ENCODE measurements around the gene IKBIP.
A peak's percentile ranks its signal among the peaks of the same experiment; 100 is the strongest.
"Not testable (repeated sequence)": the region's sequence is repeated elsewhere in the genome, so short reads cannot be mapped to it uniquely, and the experiment has no call there.

Gene IKBIP

DNA sequence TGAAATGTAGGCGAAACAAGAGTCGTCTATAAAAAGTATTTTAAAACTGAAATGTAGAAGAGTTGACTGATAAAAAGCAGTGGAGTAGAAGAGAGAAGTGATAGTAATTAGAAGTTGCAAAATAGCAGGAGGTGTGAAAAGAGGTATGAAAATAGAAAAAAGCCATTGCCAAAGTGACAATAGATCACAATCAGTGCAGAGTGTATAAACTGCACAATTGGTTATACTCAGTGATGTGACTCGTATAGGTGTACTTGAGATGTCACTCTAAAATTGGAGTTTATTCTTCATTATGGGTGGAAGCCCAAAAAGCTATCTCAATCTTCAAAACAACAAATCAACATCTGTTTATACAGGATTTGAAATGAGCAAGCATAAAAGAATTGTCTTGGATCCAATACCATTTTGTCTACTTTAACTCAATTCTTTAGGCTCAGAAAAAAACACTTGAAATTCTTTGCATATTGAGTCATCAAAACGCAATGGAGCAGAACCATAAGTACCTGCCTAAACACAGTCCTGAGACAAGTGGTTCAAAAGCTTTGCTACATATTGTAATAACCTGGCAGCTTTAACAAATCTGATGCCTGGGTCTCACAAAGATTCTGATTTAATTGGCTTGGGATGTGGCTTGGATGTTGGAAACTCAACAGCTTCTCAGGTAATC is 8.8 kb downstream of the IKBIP start:
- no peak for DNase-seq

DNA sequence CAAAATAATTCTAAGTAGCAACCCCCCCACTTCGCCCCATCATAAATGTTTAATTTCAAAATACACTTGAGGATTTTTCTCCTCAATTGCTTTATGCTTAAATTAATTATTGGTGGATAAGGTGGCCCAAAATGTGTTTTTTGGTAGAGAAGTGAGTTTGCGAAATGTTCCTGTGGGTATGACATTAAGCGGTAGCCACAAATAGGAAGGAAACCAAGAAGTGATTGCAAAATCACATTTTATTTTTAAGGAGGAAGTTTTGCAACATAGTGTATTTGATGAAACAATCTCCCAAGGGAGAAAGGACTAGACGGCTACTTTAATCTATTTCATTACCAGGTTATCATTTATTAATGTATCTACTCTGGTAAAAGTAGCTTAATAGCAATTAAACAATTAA is 25.6 kb downstream of the IKBIP start:
- DNase-seq, result no peak

DNA sequence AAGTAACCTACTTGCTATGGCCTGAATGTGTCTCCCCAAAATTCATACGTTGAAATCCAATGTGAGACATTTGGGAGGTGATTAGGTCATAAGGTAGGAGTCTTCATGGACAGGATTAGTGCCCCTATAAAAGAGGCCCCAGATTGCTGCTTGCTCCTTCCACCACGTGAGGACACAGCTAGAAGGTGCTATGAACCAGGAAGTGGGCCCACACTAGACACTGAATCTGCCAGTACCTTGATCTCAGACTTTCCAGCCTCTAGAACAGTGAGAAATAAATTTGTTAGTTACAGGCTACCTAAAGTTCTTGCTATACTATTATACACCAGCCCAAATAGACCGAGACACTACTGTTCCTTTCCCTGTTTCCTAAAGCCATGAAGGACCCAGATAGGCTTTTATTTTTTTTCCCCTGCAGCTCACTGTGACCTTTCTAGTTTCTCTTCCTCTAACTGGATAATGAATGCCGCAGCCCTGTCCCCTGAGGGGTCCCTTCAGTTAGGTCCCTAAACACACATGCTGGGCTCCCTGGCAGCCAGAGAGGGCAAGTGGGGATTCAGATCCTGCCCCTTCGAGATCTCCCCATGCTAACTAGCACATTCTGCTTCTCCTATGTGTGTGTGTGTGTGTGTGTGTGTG is 31.8 kb downstream of the IKBIP start:
- DNase-seq, result no peak

DNA sequence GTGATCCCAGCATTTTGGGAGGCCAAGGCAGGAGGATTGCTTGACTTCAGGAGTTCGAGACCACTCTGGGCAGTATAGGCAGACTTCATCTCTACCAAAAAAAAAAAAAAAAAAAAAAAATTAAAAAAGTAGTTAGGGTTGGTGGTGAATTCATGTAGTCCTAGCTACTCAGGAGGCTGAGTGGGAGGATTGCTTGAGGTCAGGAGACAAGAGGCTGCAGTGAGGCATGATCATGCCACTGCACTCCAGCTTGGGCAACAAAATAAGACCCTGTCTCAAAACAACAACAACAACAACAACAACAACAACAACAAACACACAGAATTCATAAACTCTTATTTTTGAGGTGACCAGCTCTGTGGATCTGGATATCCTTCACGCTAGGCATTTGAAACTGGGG is 34.0 kb downstream of the IKBIP start:
- DNase-seq, result no peak

DNA sequence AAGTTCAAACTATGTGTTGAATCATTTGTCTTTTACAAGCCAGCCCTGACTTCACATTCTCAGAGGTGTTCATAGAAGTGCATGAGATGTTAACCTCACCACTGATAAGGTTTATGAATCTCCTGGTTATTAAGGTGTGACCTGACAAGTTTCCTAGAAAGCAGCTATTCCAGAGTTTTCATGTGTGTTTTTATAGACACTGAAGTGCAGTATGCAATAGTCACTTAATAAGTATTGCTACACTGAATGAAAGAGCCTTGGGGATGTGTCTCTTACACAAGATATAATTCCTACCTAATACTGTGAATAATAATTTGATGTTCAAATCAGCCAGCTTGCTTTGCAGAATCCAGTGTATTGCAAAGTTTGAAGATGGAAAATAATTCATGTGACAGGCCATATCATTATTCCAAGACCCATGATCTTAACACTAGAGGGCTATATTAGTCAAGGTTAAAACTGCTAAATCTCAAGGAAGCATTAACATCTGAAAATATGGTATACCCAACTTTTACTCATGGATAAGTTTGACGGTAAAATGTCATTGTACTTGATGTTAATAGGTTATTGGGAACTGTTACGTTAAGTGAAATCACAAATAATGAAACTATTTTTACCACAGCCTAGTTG is 38.1 kb downstream of the IKBIP start:
- DNase-seq, result no peak

DNA sequence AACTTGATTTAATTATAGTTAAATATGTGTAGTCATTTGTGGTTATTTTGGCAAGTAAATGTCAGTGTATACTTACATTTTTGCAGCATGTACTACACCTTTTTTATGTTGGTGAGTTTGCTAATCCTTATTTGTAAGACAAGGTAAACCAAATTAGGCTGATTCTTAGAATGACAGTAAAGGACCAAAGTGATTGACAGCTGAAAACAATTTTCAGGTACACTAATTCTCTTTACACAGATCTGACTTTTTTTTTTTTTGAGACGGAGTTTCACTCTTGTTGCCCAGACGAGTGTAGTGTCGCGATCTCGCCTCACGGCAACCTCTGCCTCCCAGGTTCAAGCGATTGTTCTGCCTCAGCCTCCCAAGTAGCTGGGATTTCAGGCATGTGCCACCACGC is 42.7 kb downstream of the IKBIP start:
- no peak for DNase-seq

DNA sequence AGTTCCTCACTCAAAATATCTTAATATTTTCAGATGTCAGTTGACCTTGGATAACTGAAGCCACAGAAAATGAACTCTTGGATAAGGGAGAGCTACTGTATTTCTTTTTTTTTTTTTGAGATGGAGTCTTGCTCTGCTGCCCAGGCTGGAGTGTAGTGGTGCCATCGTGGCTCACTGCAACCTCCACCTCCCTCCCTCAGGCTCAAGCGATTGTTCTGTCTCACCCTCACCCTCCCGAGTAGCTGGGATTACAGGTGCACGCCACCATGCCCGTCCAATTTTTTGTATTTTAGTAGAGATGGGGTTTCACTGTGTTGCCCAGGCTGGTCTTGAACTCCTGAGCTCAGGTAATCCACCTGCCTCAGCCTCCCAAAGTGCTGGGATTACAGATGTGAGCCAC is 47.3 kb downstream of the IKBIP start:
- DNase-seq, result not testable (repeated sequence)

DNA sequence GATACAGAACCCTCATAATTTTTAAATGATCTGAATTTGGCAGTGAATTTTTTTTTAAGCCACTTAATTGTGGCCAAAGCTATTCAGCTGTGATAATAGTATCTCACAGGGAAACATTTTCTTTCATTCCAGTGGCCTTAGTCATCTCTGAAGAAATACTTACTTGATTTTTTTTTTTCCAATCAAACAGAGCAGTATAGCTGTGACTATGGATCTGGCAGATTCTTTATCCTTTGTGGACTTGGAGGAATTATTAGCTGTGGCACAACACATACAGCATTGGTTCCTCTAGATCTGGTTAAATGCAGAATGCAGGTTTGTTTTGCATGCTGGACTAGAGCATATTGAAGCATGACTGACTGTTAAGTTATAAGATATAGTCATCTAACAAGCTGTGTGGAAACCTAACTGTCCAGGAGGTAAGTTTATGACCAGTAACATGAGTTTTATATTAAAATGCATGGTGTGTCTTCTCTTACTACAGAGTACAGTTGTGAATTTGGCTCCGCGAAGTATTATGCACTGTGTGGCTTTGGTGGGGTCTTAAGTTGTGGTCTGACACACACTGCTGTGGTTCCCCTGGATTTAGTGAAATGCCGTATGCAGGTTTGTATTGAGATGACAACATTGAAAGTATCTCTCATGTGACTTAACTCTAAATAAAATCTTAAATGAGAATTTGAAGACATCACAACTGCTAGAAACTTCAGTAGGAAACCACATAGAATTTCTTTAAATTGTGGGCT is 49.2 kb downstream of the IKBIP start:
- no peak for DNase-seq

DNA sequence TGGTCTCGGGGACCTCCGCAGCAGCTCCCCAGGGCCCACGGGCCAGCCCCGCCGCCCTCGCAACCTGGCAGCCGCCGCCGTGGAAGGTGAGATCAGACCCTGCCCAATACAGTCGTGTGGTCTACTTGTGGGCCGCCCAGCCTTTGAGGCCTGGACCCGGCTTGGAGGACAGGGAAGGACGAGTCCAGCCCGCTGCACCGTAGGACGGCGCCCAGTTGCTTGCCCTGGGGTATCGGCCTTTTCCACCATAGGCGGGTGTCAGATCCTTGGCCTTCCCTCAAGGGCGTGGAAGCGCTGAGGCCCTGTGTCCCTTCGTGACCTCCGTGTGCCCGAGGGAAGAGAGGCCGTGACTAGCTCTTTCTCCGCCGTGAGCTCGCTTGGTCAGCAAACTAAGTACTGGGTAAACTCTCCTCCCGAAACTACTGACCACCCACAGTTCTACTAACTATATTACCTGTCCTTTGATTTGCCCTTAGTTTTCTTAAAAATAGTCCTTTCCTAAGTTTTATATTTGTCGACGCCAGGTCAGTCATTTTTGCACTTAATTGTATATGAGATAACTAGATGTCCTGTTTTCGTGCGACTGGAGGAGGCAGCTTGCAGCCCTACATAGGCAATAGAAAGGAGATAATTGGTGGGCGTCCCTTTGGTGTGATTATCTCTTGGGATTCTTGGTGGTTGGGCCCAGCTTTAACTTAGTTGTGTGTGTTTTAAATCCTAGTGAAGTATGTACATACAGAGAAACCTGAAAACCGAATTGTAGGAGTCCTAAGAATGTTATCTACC is 50.3 kb downstream of the IKBIP start:
- DNase-seq, result peak; percentile 6

DNA sequence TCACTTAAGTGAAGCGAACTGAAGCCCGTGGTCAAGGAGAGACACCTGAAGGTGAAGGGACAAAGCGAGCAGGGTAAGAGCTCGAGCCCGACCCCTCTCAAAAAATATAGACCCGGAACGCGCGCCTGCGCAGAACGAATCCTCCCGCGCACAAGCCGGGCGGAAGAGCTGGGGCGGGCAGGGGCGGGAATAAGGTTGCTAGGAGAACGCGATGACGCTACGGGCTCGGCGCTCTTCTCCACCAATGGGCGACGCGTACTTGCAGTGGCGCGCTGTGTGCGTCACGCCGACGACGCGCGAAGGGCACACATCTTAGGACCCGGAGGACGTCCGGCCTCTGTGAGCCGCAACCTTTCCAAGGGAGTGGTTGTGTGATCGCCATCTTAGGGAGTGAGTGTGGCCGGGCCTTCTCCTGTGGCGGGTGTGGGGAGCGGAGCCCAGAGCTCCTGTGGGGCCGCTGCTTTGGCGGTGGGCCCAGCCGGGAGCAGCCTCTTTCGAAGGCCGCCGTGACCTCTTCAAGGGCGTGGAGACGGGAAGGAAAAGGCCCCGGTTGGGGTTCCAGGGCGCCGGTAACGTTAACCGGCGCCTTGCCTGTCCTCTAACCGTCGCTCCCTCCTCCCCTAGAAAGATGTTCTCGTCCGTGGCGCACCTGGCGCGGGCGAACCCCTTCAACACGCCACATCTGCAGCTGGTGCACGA is 51.1 kb downstream of the IKBIP start, which contains the start of gene SLC25A3:
Gene SLC25A3 (plus strand): TSS at position 336 of the 699 bp plus-strand sequence. CDS start 293 bp downstream, at position 629.
- DNase-seq, result peak; percentile 96

DNA sequence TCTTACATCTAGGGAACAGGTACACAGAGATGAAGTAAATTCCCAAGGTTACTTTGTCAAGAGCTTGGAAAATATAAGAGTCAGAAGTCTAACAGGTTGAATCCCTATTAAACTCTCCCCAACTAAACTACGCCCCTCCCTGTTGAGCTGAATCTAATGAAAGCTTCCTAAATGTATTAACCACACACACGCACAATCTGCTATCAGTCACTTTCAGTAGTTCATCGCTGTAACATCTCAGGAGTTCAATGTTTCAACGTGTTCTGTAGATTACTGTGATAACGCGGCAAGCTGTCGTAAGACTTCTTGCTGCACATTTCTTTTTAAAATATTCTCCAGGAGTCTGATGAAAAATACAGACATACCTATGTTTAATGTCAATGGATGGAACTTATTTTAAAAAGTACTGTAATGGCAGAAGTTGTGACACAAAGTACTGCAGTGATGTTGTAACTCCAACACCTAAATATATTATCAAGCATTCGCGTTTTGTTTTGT is 51.7 kb downstream of the IKBIP start:
- no peak for DNase-seq

DNA sequence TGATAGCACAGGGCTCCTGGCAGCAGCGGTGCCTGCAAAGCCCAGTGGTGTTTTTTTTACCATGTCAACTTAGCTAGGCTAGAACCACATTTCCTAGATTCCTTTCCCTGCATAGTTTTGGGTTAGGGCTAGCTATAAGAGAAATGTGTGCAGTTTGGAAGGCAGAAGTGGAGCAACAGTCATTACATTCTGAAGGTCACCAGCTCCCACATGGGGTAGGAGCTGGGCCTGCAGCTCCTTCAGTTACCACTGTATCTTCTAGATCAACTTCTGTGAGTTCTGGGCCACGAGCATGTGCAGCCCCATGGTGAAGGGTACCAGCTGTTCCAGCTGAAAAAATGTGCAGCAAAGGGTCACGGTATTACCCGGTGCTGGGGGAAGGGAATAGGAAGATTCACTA is 53.4 kb downstream of the IKBIP start:
- DNase-seq, result no peak

DNA sequence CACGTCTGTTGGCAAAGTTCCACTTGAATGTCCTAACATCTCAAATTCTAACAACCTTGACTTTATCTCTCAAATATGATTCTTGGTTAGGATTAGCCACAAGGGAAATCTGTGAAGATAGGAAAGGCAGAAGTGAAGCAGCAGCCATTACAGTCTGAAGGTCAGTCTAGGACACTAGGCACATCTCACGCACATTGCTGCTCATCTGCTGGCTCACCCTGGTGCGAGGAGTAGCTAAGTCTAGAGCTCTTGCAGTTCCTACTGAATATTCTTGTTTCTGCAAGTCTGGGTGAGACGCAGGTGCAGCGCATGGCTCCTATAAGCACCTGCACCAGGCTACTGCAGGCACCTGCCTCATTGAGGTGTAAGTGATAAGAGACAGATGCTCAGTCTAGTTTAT is 57.5 kb downstream of the IKBIP start:
- DNase-seq, result peak; percentile 87

DNA sequence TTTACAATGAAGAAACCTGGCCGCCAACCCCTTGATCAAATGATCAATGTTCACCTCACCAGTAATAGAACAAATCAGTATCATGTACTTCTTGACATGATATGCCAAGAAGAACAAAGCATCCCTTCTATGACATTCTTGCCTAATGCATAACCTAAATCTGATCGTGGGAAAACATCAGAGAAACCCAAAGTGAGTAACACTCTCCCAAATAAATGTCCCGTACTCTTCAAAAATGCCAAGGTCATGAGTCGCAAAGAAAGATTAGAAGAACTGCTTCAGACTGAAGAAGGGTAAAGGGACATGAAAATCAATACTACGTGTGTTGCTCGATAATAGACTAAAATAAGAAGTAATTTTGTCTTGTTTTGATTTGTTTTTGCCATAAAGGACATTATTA is 62.5 kb downstream of the IKBIP start:
- no peak for DNase-seq

DNA sequence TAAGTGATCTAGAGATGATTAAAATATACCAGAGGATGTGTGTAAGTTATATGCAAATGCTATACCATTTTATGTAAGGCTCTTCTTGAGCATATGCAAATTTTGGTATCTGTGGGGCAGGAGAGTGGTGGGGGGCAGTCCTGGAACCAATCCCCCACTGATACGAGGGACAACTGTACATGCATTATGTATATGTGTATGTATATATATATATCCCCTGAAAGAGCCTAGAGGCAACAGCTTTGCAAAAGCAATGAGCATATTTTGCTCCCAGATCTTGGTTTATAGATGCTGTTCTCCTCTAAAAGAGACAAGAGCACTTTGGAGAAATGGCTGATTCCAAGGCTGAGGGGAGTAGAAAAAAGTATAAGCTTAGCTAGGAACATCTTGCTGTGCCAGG is 63.5 kb downstream of the IKBIP start:
- no peak for DNase-seq

DNA sequence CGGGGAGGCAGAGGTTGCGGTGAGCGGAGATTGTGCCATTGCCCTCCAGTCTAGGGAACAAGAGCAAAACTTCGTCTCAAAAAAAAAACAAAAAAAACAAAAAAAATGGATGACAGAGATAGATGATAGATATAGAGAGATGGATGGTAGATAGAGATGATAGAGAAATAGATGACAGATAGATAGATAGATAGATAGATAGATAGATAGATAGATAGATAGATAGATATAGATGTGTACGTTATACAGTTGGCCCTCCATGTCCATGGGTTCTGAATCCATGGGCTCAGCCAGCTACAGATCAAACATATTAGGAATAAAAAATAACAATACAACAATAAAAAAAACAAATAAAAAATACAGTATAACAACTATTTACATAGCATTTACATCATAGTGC is 63.9 kb downstream of the IKBIP start:
- DNase-seq, result no peak

DNA sequence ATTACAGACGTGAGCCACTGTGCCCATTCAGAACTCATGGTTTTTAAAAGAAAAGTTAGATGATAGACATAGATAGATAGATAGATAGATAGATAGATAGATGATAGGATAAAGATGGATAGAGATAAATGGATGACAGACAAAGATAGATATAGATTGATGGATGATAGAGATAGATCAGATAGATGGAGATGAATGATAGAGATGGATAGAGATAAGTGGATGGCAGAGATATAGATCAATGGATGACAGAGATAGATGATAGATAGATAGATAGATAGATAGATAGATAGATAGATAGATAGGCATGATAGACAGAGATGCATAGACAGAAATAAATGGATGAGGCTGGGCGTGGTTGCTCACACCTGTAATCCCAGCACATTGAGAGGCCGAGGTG is 64.8 kb downstream of the IKBIP start:
- no peak for DNase-seq

DNA sequence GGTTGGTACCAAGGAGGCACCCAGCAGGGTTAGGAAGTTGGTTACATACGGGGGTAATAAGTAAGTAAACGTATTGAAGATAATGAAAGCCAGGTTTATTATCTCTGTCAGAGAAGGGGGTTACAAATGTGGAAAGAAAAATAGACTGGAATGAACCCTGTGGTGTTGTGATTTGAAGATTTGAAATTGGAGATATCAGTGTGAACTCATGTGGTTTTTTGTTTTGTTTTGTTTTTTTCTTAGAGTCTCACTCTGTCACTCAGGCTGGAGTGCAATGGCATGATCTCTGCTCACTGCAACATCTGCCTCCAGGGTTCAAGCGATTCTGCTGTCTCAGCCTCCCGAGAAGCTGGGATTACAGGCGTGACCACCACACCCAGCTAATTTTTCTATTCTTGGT is 65.2 kb downstream of the IKBIP start:
- no peak for DNase-seq

DNA sequence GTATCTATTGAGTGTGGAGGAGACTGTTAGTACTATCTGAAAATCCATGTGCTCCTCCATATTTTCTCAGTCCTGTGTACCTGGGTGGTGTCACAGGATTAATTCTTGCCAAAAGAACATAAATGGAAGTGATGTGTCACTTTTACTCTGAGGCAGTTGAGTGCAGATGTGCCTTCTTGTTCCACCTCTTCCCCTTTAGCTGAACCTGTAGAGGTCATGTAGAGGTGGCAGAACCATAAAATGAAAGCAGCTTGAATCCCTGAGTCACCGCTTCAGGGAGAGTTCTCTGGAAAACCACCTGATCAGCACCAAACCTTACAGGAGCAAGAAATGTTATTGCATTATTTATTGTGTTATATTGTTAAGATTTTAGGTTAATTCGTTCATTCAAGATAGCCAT is 65.8 kb downstream of the IKBIP start:
- no peak for DNase-seq

DNA sequence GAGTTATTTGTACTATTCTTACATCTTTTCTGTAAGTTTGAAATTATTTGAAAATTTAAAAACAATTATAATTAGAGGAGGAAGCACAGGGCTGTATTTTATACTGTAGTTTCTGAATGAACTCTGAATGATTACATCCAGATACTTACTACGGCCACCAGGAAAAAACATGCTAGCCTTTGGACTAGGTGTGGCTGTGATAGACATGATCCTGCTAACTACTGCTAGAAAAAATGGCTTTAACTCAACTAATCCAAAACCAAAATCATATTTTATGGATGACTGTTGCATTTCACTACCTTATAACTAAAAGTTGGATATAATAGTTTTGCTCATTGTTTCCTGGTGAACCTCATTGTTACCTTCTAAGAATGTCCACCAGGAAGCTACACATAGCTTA is 66.2 kb downstream of the IKBIP start:
- no peak for DNase-seq

DNA sequence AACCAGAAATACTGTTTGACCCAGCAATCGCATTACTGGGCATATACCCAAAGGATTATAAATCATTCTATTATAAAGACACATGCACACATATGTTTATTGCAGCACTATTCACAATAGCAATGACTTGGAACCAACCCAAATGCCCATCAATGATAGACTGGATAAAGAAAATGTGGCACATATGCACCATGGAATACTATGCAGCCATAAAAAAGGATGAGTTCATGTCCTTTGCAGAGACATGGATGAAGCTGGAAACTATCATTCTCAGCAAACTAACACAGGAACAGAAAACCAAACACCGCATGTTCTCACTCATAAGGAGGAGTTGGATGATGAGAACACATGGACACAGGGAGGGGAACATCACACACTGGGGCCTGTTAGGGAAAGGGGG is 67.8 kb downstream of the IKBIP start:
- DNase-seq, result not testable (repeated sequence)

DNA sequence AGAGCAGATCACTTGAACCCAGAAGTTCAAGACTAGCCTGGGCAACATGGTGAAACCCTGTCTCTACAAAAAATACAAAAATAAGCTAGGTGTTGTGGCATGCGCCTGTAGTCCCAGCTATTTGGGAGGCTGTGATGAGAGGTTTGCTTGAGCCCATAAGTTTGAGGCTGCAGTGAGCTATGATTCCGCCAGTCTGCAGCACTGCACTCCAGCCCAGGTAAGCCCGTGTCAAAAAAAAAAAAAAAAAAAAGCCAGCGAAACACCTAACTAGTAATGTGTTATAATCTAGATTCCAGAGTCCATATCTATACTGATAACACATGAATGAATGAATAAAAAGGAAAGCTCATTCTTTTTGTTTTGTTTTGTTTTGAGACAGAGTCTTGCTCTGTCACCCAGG is 69.6 kb downstream of the IKBIP start:
- no peak for DNase-seq
